Right renal cortex interstitium (tissue), 3 donors: ENCODE data around the gene MSRB2. TPM values are rescaled to one million over a fixed set of nuclear protein-coding genes. Genes with fewer than 3 reads are reported as not detected.
"Not testable (repeated sequence)": the region's sequence is repeated elsewhere in the genome, so short reads cannot be mapped to it uniquely, and the experiment has no call there.

Experiments
- DNase-seq, 3 donors: peaks; one replicate each; pipeline ENCODE4 v3.0.0-alpha.2; 2013; ENCODE audit warnings: low read depth in 3 of 3, low spot score in 2 of 3
- polyA plus RNA-seq, 3 donors: library from polyadenylated mRNA; unstranded; fragments of 120-200 nt; gene quantifications; one replicate each; pipeline ENCODE4 v1.2.1, GENCODE V29; 2013; ENCODE audit not compliant: insufficient read length in 3 of 3

MSRB2 gene
- polyA plus RNA-seq, 3 donors: 48.2 to 51.5 (median 49.5) TPM

- no peak for DNase-seq
These were observed 26.2 kb upstream of the MSRB2 start for GRCh38 chr10:23069019-23069815.

GRCh38 chr10:23070092-23070912, 25.1 kb upstream of the MSRB2 start:
- DNase-seq: not testable (repeated sequence)

GRCh38 chr10:23070913-23071218, 24.5 kb upstream of the MSRB2 start:
- no peak for DNase-seq

GRCh38 chr10:23072593-23072992, 22.8 kb upstream of the MSRB2 start:
- not testable (repeated sequence) for DNase-seq

GRCh38 chr10:23073527-23073926, 21.9 kb upstream of the MSRB2 start:
- DNase-seq: no peak

GRCh38 chr10:23075672-23076071, 19.7 kb upstream of the MSRB2 start:
- DNase-seq: no peak

GRCh38 chr10:23078114-23078513, 17.3 kb upstream of the MSRB2 start:
- no peak for DNase-seq

- no peak for DNase-seq
These were observed 15.7 kb upstream of the MSRB2 start for GRCh38 chr10:23079700-23080099.

- no peak for DNase-seq
These were observed 15.1 kb upstream of the MSRB2 start for GRCh38 chr10:23080262-23080661.

- DNase-seq: no peak
These were observed 14.1 kb upstream of the MSRB2 start for GRCh38 chr10:23081221-23081750.

GRCh38 chr10:23081891-23082290, 13.5 kb upstream of the MSRB2 start:
- no peak for DNase-seq

GRCh38 chr10:23088609-23089008, 6.8 kb upstream of the MSRB2 start:
- no peak for DNase-seq

GRCh38 chr10:23094786-23095403, 484 bp upstream of the MSRB2 start:
- DNase-seq: no peak

- peak in 1 of 3 donors; percentile 64 for DNase-seq
These were observed 805 bp downstream of the MSRB2 start for GRCh38 chr10:23095966-23096801.

- DNase-seq: peak in 2 of 3 donors; percentile 52 to 70
These were observed 1.6 kb downstream of the MSRB2 start for GRCh38 chr10:23096802-23097549.

GRCh38 chr10:23099079-23099478, 3.7 kb downstream of the MSRB2 start:
- DNase-seq: no peak

GRCh38 chr10:23099816-23100215, 4.4 kb downstream of the MSRB2 start:
- DNase-seq: no peak

GRCh38 chr10:23100331-23101030, 5.1 kb downstream of the MSRB2 start:
- DNase-seq: no peak
